Fibroblast of lung (primary cell): ENCODE data around the gene XYLT1. TPM values are rescaled to one million over a fixed set of nuclear protein-coding genes. Genes with fewer than 3 reads are reported as not detected.
A peak's percentile ranks its signal among the peaks of the same experiment; 100 is the strongest.

Source experiments
- DNase-seq, 2 donors: peaks; one replicate each; pipeline versions ENCODE4 v3.0.0 to v3.0.0-alpha.2; 2010; ENCODE audit warnings: low read depth in 2 of 2
- H2AFZ ChIP-seq: 2 replicates; pipeline ENCODE4 v1.5.1; 2012; ENCODE audit warnings: low read length, control low read depth, inconsistent platforms
- H3K27ac ChIP-seq: 2 replicates; pipeline ENCODE4 v1.5.1; 2011; ENCODE audit warnings: low read length, control low read depth; ENCODE audit not compliant: insufficient read depth
- H3K27me3 ChIP-seq: 2 replicates; pipeline ENCODE4 v1.5.1; 2011; ENCODE audit warnings: mild to moderate bottlenecking, low read length; ENCODE audit not compliant: control insufficient read depth, insufficient read depth
- H3K36me3 ChIP-seq: 2 replicates; pipeline ENCODE4 v1.5.1; 2011; ENCODE audit warnings: low read length; ENCODE audit not compliant: control insufficient read depth, insufficient read depth
- H3K4me1 ChIP-seq: 2 replicates; pipeline ENCODE4 v1.5.1; 2011; ENCODE audit warnings: low read length; ENCODE audit not compliant: control insufficient read depth, insufficient read depth; ENCODE audit errors: extremely low read depth
- H3K4me2 ChIP-seq: 2 replicates; pipeline ENCODE4 v1.5.1; 2011; ENCODE audit warnings: low read length, control low read depth; ENCODE audit not compliant: insufficient read depth; ENCODE audit errors: extremely low read depth
- H3K4me3 ChIP-seq, 4 experiments: fragments of 200-600 bp in 1 of 4; sonication (generic) in 1 of 4; replicated peaks in 1 of 4; 2 replicates each; pipeline ENCODE4 v1.5.1; 2011 to 2016; ENCODE audit warnings: low read length in 4 of 4, low read depth in 3 of 4, mild to moderate bottlenecking in 3 of 4, control low read depth in 2 of 4, inconsistent platforms in 1 of 4, mixed read lengths in 1 of 4; ENCODE audit not compliant: insufficient read depth in 1 of 4; ENCODE audit errors: control extremely low read depth in 1 of 4
- H3K79me2 ChIP-seq: 2 replicates; pipeline ENCODE4 v1.5.1; 2012; ENCODE audit warnings: mild to moderate bottlenecking, low read length, inconsistent platforms; ENCODE audit not compliant: control insufficient read depth, insufficient read depth
- H3K9ac ChIP-seq: 2 replicates; pipeline ENCODE4 v1.5.1; 2011; ENCODE audit warnings: mild to moderate bottlenecking, low read length, control low read depth; ENCODE audit not compliant: insufficient read depth
- H3K9me3 ChIP-seq: 2 replicates; pipeline ENCODE4 v1.5.1; 2012; ENCODE audit warnings: low read depth, low read length; ENCODE audit not compliant: control insufficient read depth, insufficient read depth
- H4K20me1 ChIP-seq: 2 replicates; pipeline ENCODE4 v1.5.1; 2011; ENCODE audit warnings: low read length; ENCODE audit not compliant: control insufficient read depth, insufficient read depth; ENCODE audit errors: extremely low read depth
- EZH2 ChIP-seq: IDR thresholded peaks from 2 replicates; pipeline ENCODE4 v1.5.1; 2012; ENCODE audit warnings: low read length, control low read depth, mild to moderate bottlenecking; ENCODE audit errors: missing control alignments
- polyA plus RNA-seq, 2 donors: library from polyadenylated mRNA; depleted of rRNA in 1 of 2; stranded (reverse) in 1 of 2; unstranded in 1 of 2; fragments of >200 nt; gene quantifications; 2 replicates each; pipeline ENCODE4 v1.2.1, GENCODE V29; 2011 to 2012; ENCODE audit warnings: missing spikeins in 1 of 2
- total RNA-seq: library from RNA; depleted of rRNA; stranded (reverse); fragments of >200 nt; gene quantifications from 2 replicates; pipeline ENCODE4 v1.2.1, GENCODE V29; 2014
- TF ChIP-seq, protein P1 (sequence below), 2 donors: IDR thresholded peaks in 1 of 2; conservative IDR thresholded peaks in 1 of 2; 1 replicate in 1 of 2; 2 replicates in 1 of 2; pipeline ENCODE4 v1.5.1; 2011 to 2012; ENCODE audit warnings: low read length in 2 of 2, control low read depth in 1 of 2, inconsistent platforms in 1 of 2, low read depth in 1 of 2, mild to moderate bottlenecking in 1 of 2

The XYLT1 gene
- total and polyA plus RNA-seq, 2 donors (not counting 1 experiment from before 2014, with no cell fraction given), result 9.3 to 21.8 TPM

DNA sequence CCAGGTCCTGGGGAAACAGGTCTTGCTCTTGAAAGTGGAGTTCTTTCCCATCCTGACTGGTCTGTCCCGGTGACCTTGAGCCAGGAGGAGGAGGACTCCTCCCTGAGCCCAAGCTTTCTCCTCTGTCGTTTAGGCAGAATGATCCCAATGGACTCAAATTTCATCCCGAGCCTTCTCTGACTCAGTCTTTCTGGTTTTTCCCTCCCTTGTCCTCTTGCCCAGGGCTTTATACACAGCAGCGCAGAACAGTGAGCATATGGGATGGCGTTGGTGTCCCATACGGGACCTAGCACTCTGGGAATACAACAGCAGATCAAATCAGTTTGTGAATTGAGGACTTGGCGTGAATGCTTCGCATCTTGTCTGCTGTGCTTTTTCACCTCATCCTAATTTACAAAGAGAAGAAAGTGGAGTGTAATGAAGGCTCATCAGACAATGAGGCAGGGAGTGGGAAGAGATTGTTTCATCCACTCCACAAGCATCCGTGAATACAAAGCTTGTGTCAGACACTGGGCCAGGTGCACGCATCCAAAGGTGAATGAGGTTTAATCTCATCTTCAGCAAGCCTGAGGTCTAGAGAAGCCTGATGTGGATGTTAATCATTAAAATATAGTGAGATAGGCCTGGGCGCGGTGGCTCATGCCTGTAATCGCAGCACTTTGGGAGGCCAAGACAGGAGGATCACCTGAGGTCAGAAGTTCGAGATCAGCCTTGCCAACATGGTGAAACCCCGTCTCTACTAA, 1.1 kb upstream of the XYLT1 start:
- H3K36me3 ChIP-seq, result no peaks in the 10 kb centered on the region
- peak; percentile 73 for DNase-seq
- peaks cover 20% of the 10 kb centered on the region for H3K4me1 ChIP-seq
- no peak overlapping the region for H2AFZ ChIP-seq
- H3K9ac ChIP-seq, result peak overlapping the region; percentile 17
- H4K20me1 ChIP-seq, result no peaks in the 10 kb centered on the region
- peak overlapping the region; percentile 6 to 85 (median 29) for H3K4me3 ChIP-seq
- no peaks in the 10 kb centered on the region for H3K27me3 ChIP-seq
- TF ChIP-seq, protein P1, sequence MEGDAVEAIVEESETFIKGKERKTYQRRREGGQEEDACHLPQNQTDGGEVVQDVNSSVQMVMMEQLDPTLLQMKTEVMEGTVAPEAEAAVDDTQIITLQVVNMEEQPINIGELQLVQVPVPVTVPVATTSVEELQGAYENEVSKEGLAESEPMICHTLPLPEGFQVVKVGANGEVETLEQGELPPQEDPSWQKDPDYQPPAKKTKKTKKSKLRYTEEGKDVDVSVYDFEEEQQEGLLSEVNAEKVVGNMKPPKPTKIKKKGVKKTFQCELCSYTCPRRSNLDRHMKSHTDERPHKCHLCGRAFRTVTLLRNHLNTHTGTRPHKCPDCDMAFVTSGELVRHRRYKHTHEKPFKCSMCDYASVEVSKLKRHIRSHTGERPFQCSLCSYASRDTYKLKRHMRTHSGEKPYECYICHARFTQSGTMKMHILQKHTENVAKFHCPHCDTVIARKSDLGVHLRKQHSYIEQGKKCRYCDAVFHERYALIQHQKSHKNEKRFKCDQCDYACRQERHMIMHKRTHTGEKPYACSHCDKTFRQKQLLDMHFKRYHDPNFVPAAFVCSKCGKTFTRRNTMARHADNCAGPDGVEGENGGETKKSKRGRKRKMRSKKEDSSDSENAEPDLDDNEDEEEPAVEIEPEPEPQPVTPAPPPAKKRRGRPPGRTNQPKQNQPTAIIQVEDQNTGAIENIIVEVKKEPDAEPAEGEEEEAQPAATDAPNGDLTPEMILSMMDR (conservative IDR thresholded peaks at IDR 0.05 in 1 of 2, IDR thresholded peaks at IDR 0.05 in 1 of 2; ENCODE audit: low read depth in 1 of 2, low read length in 2 of 2), result no peak
- TF ChIP-seq EZH2, result no peak
- peak overlapping the region; percentile 86 for H3K4me2 ChIP-seq
- H3K9me3 ChIP-seq, result no peaks in the 10 kb centered on the region
- H3K79me2 ChIP-seq, result peaks cover 19% of the 10 kb centered on the region
- peak overlapping the region; percentile 92 for H3K27ac ChIP-seq

DNA sequence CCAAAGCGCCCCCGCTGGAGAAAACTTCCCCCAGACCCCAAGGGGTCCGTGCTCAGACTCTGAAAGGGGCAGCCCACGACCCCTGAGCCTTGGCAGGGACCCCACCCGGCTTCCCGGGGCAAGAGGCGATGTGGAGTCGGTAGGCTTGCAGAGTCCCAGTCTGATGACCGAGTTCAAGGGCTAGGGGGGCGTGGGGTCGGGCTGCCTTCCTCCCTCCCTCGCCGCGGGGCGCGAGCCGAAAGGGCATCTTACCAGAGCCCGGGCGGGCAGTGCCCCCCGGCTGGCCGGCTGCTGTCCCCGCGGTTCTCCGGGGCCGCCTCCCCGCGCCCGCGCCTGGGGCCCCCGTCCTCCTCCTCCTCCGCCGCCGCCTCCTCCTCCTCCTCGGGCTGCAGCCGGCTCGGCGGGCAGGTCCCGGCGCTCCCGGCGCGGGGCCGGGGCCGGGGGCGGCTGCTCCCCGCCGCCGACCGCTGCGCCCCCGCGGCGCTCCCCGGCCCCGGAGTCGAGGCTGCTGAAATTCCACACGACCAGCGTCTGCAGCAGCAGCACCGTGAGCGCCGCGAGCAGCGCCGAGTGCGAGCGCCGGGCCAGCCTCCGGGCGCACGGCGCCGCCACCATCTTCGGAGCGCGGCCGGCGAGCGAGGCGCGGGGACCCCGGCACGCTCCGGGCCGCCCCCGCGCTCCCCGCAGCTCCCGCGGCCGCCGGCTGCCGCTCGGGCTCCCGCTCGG, 415 bp downstream of the XYLT1 start:
- peak overlapping the region; percentile 72 for H3K27ac ChIP-seq

DNA sequence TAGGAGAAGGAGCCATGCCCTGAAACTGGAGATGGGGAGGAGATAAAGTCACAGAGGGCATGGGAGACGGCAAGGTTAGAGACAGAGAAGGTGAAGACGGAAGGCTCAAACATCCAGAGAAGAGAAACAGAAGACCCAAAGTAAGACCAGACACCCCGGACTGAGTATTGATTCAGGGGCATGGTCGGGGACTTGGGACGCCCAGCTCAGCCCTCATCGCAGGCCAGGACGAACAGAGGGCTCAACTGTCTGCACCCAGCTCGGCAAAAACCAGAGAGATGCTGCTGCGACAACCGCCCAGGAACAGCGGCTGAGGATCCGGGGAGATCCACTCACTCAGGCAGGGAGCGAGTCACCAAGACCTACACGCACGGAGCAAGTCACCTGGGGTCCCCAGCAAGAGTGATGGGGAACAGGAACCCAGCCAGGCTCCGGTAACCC, 999 bp downstream of the XYLT1 start:
- Histone ChIP-seq H3K36me3 (no peaks in the 10 kb centered on the region), H3K4me3 (peak overlapping the region; percentile 71 to 85 (median 78)), H3K9ac (peak overlapping the region; percentile 4), H3K4me1 (peaks cover 20% of the 10 kb centered on the region), H3K9me3 (no peaks in the 10 kb centered on the region), H3K4me2 (peak overlapping the region; percentile 81), H3K79me2 (peaks cover 34% of the 10 kb centered on the region), H3K27ac (peak overlapping the region; percentile 72), H3K27me3 (no peaks in the 10 kb centered on the region), H4K20me1 (no peaks in the 10 kb centered on the region), H2AFZ (no peak overlapping the region)
- no peak for TF ChIP-seq EZH2
- TF ChIP-seq, protein P1 (conservative IDR thresholded peaks at IDR 0.05 in 1 of 2, IDR thresholded peaks at IDR 0.05 in 1 of 2; ENCODE audit: low read depth in 1 of 2, low read length in 2 of 2), result no peak
- DNase-seq, result no peak

More for the DNA sequence above, 415 bp downstream of the XYLT1 start:
- Histone ChIP-seq H3K36me3 (no peaks in the 10 kb centered on the region), H3K9me3 (no peaks in the 10 kb centered on the region), H3K4me3 (peak overlapping the region; percentile 71 to 85 (median 78)), H3K79me2 (peaks cover 32% of the 10 kb centered on the region), H3K9ac (peak overlapping the region; percentile 46), H3K27me3 (no peaks in the 10 kb centered on the region), H3K4me2 (peak overlapping the region; percentile 81), H2AFZ (no peak overlapping the region), H4K20me1 (no peaks in the 10 kb centered on the region), H3K4me1 (peaks cover 20% of the 10 kb centered on the region)
- TF ChIP-seq, protein P1 (conservative IDR thresholded peaks at IDR 0.05 in 1 of 2, IDR thresholded peaks at IDR 0.05 in 1 of 2; ENCODE audit: low read depth in 1 of 2, low read length in 2 of 2), result no peak
- TF ChIP-seq EZH2, result no peak
- DNase-seq, result no peak
